GM13977 (cell line): Measurements from ENCODE around the gene ANKRD65.
"Not testable (repeated sequence)": the region's sequence is repeated elsewhere in the genome, so short reads cannot be mapped to it uniquely, and the experiment has no call there.

ENCODE experiments used
- DNase-seq: peaks from one replicate; pipeline ENCODE4 v3.0.0; 2012; ENCODE audit warnings: low spot score
- in situ Hi-C: fragments of 300-500 bp; cut with MboI; formaldehyde crosslinking; loops from one replicate; pipeline ENCODE4 v1.12.0; 2022; ENCODE audit warnings: low sequenced_read_pairs, low pct_unique_long_range_greater_than_20kb, mixed read lengths, inconsistent platforms; ENCODE audit not compliant: unreplicated experiment
- TF ChIP-seq, protein P1 (sequence below): IDR thresholded peaks from 2 replicates; pipeline ENCODE4 v1.5.1; 2012; ENCODE audit warnings: mild to moderate bottlenecking, control low read depth; ENCODE audit not compliant: insufficient read depth; ENCODE audit errors: extremely low read depth, missing control alignments

ANKRD65 gene

DNA sequence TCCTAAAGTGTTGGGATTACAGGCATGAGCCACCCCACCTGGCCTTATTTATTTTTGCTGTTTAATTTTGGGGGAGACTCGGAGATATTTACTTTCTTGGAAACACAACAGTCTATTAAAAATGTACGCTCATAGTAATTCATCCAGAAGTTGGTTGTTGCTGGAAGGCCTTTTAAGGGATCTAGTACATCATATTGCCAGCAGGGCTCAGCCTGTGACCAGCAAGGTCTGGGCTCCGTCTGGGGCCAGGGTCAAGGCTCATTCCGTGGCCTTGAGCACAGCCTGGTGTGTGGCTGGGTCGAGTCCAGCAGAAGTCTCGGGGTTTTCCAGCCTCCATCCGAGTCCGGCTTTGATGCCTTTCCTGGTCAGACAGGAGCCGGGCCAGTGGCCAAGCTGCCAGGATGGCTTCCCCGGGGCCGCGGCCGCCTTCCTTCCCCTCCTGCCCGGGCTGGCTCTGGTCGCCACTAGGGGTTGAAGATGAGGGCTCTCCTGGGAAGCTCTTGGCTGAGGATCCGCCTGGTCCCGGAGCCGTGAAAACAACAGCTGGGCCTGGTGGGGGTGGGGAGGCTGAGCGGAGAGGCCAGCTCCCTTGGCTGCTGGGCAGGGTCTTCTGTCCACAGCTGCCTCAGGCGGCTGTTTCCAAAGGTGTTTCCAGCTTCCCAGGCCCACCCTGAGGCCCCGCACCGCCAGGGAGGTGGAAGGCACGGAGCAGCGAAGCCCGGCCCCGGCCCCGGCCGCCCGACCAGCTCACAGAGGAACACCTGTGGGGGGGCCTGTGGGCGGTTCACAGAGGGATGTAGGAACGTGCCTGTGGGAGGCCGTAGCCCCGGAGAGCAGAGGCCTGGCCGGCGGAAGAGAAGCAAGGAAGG lies 9.3 kb upstream of the ANKRD65 start:
- peak; percentile 28 for DNase-seq
- in situ Hi-C loops: no loop called here
- TF ChIP-seq, protein P1, sequence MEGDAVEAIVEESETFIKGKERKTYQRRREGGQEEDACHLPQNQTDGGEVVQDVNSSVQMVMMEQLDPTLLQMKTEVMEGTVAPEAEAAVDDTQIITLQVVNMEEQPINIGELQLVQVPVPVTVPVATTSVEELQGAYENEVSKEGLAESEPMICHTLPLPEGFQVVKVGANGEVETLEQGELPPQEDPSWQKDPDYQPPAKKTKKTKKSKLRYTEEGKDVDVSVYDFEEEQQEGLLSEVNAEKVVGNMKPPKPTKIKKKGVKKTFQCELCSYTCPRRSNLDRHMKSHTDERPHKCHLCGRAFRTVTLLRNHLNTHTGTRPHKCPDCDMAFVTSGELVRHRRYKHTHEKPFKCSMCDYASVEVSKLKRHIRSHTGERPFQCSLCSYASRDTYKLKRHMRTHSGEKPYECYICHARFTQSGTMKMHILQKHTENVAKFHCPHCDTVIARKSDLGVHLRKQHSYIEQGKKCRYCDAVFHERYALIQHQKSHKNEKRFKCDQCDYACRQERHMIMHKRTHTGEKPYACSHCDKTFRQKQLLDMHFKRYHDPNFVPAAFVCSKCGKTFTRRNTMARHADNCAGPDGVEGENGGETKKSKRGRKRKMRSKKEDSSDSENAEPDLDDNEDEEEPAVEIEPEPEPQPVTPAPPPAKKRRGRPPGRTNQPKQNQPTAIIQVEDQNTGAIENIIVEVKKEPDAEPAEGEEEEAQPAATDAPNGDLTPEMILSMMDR: no peak

- no peak for DNase-seq
- TF ChIP-seq, protein P1: no peak
- in situ Hi-C loops: no loop called here
Measured at GRCh38 chr1:1429671-1430073, 8.6 kb upstream of the ANKRD65 start.

GRCh38 chr1:1428967-1429366 lies 7.9 kb upstream of the ANKRD65 start:
- in situ Hi-C loops, DNase-seq: not testable (repeated sequence)

GRCh38 chr1:1428174-1428573 lies 7.1 kb upstream of the ANKRD65 start:
- in situ Hi-C loops: no loop called here
- peak; percentile 25 for DNase-seq
- TF ChIP-seq, protein P1: no peak

GRCh38 chr1:1427820-1428148 lies 6.7 kb upstream of the ANKRD65 start:
- TF ChIP-seq, protein P1: no peak
- no peak for DNase-seq
- in situ Hi-C loops: no loop called here

GRCh38 chr1:1427106-1427819 lies 6.2 kb upstream of the ANKRD65 start:
- DNase-seq: peak; percentile 62
- in situ Hi-C loops: no loop called here

More at GRCh38 chr1:1427106-1427819, 6.2 kb upstream of the ANKRD65 start:
- TF ChIP-seq, protein P1: no peak
